ENCODE data around the gene GDI2.

DNA sequence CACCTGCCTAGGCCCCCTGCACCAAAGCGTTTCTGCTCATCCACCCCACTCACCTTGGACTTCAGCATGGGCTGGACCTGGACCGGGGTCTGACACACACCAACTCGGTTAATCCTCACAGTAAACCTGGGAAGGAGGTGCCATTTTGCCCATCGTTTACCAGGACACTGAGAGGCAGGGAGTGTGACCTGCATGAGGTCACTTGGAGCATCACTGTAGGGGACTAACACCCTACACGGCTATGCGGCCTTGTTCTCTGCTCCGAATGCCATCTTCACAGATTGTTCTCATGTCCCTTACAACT is 43.4 kb upstream of the GDI2 start:
- TF ChIP-seq, protein P1, sequence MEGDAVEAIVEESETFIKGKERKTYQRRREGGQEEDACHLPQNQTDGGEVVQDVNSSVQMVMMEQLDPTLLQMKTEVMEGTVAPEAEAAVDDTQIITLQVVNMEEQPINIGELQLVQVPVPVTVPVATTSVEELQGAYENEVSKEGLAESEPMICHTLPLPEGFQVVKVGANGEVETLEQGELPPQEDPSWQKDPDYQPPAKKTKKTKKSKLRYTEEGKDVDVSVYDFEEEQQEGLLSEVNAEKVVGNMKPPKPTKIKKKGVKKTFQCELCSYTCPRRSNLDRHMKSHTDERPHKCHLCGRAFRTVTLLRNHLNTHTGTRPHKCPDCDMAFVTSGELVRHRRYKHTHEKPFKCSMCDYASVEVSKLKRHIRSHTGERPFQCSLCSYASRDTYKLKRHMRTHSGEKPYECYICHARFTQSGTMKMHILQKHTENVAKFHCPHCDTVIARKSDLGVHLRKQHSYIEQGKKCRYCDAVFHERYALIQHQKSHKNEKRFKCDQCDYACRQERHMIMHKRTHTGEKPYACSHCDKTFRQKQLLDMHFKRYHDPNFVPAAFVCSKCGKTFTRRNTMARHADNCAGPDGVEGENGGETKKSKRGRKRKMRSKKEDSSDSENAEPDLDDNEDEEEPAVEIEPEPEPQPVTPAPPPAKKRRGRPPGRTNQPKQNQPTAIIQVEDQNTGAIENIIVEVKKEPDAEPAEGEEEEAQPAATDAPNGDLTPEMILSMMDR (conservative IDR thresholded peaks at IDR 0.05), result no peak
- no peak for TF ChIP-seq ZFX (IDR thresholded peaks at IDR 0.05)

Data from C4-2B (cell line).